H9 (cell line): ENCODE data around the gene GLCCI1. TPM values are rescaled to one million over a fixed set of nuclear protein-coding genes. Genes with fewer than 3 reads are reported as not detected.

Experiments used
- DNase-seq: peaks from one replicate; pipeline ENCODE4 v3.0.0-alpha.2; 2017
- H2AFZ ChIP-seq: one replicate; pipeline ENCODE4 v1.6.1; 2013; ENCODE audit warnings: mild to moderate bottlenecking, low read length, control low read depth, moderate library complexity
- H2AK5ac ChIP-seq: 2 replicates; pipeline ENCODE4 v1.6.1; 2013; ENCODE audit warnings: low read length, control low read depth, mixed read lengths; ENCODE audit not compliant: insufficient read length
- H2BK120ac ChIP-seq: one replicate; pipeline ENCODE4 v1.6.1; 2013; ENCODE audit warnings: low read depth, mild to moderate bottlenecking, low read length, control low read depth, inconsistent platforms; ENCODE audit not compliant: poor library complexity, severe bottlenecking
- H2BK12ac ChIP-seq: 2 replicates; pipeline ENCODE4 v1.6.1; 2013; ENCODE audit warnings: low read length, control low read depth, mixed read lengths, low read depth; ENCODE audit not compliant: insufficient read length
- H2BK15ac ChIP-seq: 2 replicates; pipeline ENCODE4 v1.6.1; 2013; ENCODE audit warnings: low read depth, low read length, control low read depth
- H2BK20ac ChIP-seq: one replicate; pipeline ENCODE4 v1.6.1; 2013; ENCODE audit warnings: low read depth, mild to moderate bottlenecking, low read length, control low read depth, inconsistent platforms; ENCODE audit not compliant: poor library complexity, severe bottlenecking
- H2BK5ac ChIP-seq: 2 replicates; pipeline ENCODE4 v1.6.1; 2013; ENCODE audit warnings: low read length, control low read depth, mixed read lengths; ENCODE audit not compliant: insufficient read length
- H3K14ac ChIP-seq: 2 replicates; pipeline ENCODE4 v1.6.1; 2013; ENCODE audit warnings: low read length, control low read depth; ENCODE audit not compliant: insufficient read depth
- H3K18ac ChIP-seq: 2 replicates; pipeline ENCODE4 v1.6.1; 2013; ENCODE audit warnings: low read depth, mild to moderate bottlenecking, mixed read lengths, low read length, control low read depth; ENCODE audit not compliant: insufficient read length
- H3K23ac ChIP-seq: 2 replicates; pipeline ENCODE4 v1.6.1; 2013; ENCODE audit warnings: low read length, control low read depth, mixed read lengths, low read depth; ENCODE audit not compliant: insufficient read length
- H3K23me2 ChIP-seq: 2 replicates; pipeline ENCODE4 v1.6.1; 2013; ENCODE audit warnings: low read depth, mild to moderate bottlenecking, mixed read lengths, low read length, control low read depth; ENCODE audit not compliant: insufficient read length, poor library complexity, severe bottlenecking
- H3K27ac ChIP-seq: 2 replicates; pipeline ENCODE4 v1.5.1; 2013; ENCODE audit warnings: low read length, control low read depth, mixed read lengths, low read depth; ENCODE audit not compliant: insufficient read length
- H3K27me3 ChIP-seq: 2 replicates; pipeline ENCODE4 v1.6.1; 2013; ENCODE audit warnings: low read length, control low read depth, inconsistent platforms; ENCODE audit not compliant: insufficient read depth
- H3K4ac ChIP-seq: 2 replicates; pipeline ENCODE4 v1.6.1; 2013; ENCODE audit warnings: low read depth, mild to moderate bottlenecking, control low read depth, inconsistent platforms, low read length, moderate library complexity
- H3K4me1 ChIP-seq: 2 replicates; pipeline ENCODE4 v1.6.1; 2013; ENCODE audit warnings: low read length, control low read depth, inconsistent platforms; ENCODE audit not compliant: insufficient read depth
- H3K4me2 ChIP-seq: 2 replicates; pipeline ENCODE4 v1.6.1; 2013; ENCODE audit warnings: low read length, control low read depth, mixed read lengths; ENCODE audit not compliant: insufficient read length, insufficient read depth
- H3K56ac ChIP-seq: 2 replicates; pipeline ENCODE4 v1.6.1; 2013; ENCODE audit warnings: low read depth, mild to moderate bottlenecking, mixed read lengths, low read length, control low read depth; ENCODE audit not compliant: insufficient read length
- H3K79me1 ChIP-seq: 2 replicates; pipeline ENCODE4 v1.6.1; 2013; ENCODE audit warnings: low read depth, mild to moderate bottlenecking, moderate library complexity, low read length, control low read depth, inconsistent platforms; ENCODE audit not compliant: insufficient read depth, poor library complexity, severe bottlenecking
- H3K79me2 ChIP-seq: 2 replicates; pipeline ENCODE4 v1.6.1; 2013; ENCODE audit warnings: low read length, control low read depth, inconsistent platforms; ENCODE audit not compliant: insufficient read depth
- H3K9ac ChIP-seq: 2 replicates; pipeline ENCODE4 v1.6.1; 2013; ENCODE audit warnings: low read length, control low read depth, mixed read lengths; ENCODE audit not compliant: insufficient read length; ENCODE audit errors: extremely low read depth
- H3K9me3 ChIP-seq: one replicate; pipeline ENCODE4 v1.6.1; 2013; ENCODE audit warnings: low read depth, low read length, inconsistent platforms; ENCODE audit not compliant: control insufficient read depth
- H3T11ph ChIP-seq: one replicate; pipeline ENCODE4 v1.6.1; 2013; ENCODE audit warnings: mild to moderate bottlenecking, low read length, control low read depth, inconsistent platforms
- H4K20me1 ChIP-seq: one replicate; pipeline ENCODE4 v1.6.1; 2013; ENCODE audit not compliant: control insufficient read depth, insufficient read length, insufficient read depth
- H4K5ac ChIP-seq: 2 replicates; pipeline ENCODE4 v1.6.1; 2013; ENCODE audit warnings: low read depth, mild to moderate bottlenecking, mixed read lengths, low read length, control low read depth; ENCODE audit not compliant: insufficient read length
- H4K8ac ChIP-seq: replicated peaks from 2 replicates; pipeline ENCODE4 v1.6.1; 2013; ENCODE audit warnings: low read length, control low read depth, mixed read lengths, low read depth; ENCODE audit not compliant: insufficient read length
- H4K91ac ChIP-seq: 2 replicates; pipeline ENCODE4 v1.6.1; 2013; ENCODE audit warnings: low read depth, mild to moderate bottlenecking, moderate library complexity, mixed read lengths, low read length, control low read depth; ENCODE audit not compliant: insufficient read length
- H3K27ac Mint-ChIP-seq, 3 experiments: 2 replicates in 2 of 3; 3 replicates in 1 of 3; pipeline ENCODE4 v1.8.0; 2020 to 2021; ENCODE audit warnings: mixed read lengths in 3 of 3, mild to moderate bottlenecking in 1 of 3, moderate library complexity in 1 of 3
- H3K27me3 Mint-ChIP-seq: 2 replicates; pipeline ENCODE4 v1.8.0; 2021; ENCODE audit warnings: low read depth, mild to moderate bottlenecking, moderate library complexity, mixed read lengths
- H3K36me3 Mint-ChIP-seq, 3 experiments: 2 replicates in 2 of 3; 3 replicates in 1 of 3; pipeline ENCODE4 v1.8.0; 2020 to 2021; ENCODE audit warnings: low read depth in 3 of 3, mixed read lengths in 3 of 3; ENCODE audit not compliant: insufficient read depth in 1 of 3
- H3K4me1 Mint-ChIP-seq, 2 experiments: 2 replicates each; pipeline ENCODE4 v1.8.0; 2020; ENCODE audit warnings: mixed read lengths in 2 of 2
- H3K4me3 Mint-ChIP-seq, 2 experiments: 2 replicates in 1 of 2; 3 replicates in 1 of 2; pipeline ENCODE4 v1.8.0; 2020 to 2021; ENCODE audit warnings: mild to moderate bottlenecking in 2 of 2, mixed read lengths in 2 of 2, moderate library complexity in 1 of 2
- H3K9me3 Mint-ChIP-seq, 2 experiments: 2 replicates in 1 of 2; 3 replicates in 1 of 2; pipeline ENCODE4 v1.8.0; 2020; ENCODE audit warnings: mild to moderate bottlenecking in 2 of 2, mixed read lengths in 2 of 2, moderate library complexity in 1 of 2
- CTCF ChIP-seq: fragments of 200-600 bp; sonication (generic); conservative IDR thresholded peaks from 3 replicates; pipeline ENCODE4 v1.8.0; 2021; ENCODE audit warnings: antibody characterized with exemption, mild to moderate bottlenecking
- WGBS: extraction: QIAGEN DNeasy Blood & Tissue Kit; methylation state at CpG from one replicate; pipeline ENCODE4 v1.1.7; 2013; ENCODE audit warnings: missing lambda C conversion rate, low lambda C conversion rate, mixed read lengths; ENCODE audit not compliant: insufficient read length; ENCODE audit errors: extremely low coverage; 5-methylcytosine and 5-hydroxymethylcytosine counted together
- total RNA-seq: library from RNA; stranded (reverse); gene quantifications from 2 replicates; pipeline ENCODE4 v1.2.1, GENCODE V29; 2021

The GLCCI1 gene
- total RNA-seq, 1 experiment from 2014 or later: 19.1 TPM

GRCh38 chr7:8115547-8116402 lies 147.2 kb downstream of the GLCCI1 start:
- H3K27me3 ChIP-seq: no peaks in the 10 kb centered on the region
- H4K91ac ChIP-seq: no peak overlapping the region
- no peak overlapping the region for H2BK20ac ChIP-seq
- H3K56ac ChIP-seq: no peak overlapping the region
- H3K4me1 Mint-ChIP-seq: peaks cover 31 to 32% of the 10 kb centered on the region in 2 experiments
- no peaks in the 10 kb centered on the region for H3K23me2 ChIP-seq
- peaks cover 0 to 11% of the 10 kb centered on the region in 2 experiments; a peak in 4 of 5 replicates for H3K9me3 Mint-ChIP-seq
- H3K27me3 Mint-ChIP-seq: no peaks in the 10 kb centered on the region
- no peak for DNase-seq
- H3K9me3 ChIP-seq: no peaks in the 10 kb centered on the region
- H4K20me1 ChIP-seq: no peaks in the 10 kb centered on the region
- no peak overlapping the region for H3K18ac ChIP-seq
- H2BK120ac ChIP-seq: no peak overlapping the region
- no peaks in the 10 kb centered on the region for H3K79me2 ChIP-seq
- no peak overlapping the region for H3K4ac ChIP-seq
- H3K9ac ChIP-seq: no peak overlapping the region
- H2BK5ac ChIP-seq: no peak overlapping the region
- H4K5ac ChIP-seq: no peak overlapping the region
- H3K14ac ChIP-seq: no peak overlapping the region
- H3K27ac ChIP-seq: no peak overlapping the region
- H2BK12ac ChIP-seq: no peak overlapping the region
- no peak overlapping the region for H4K8ac ChIP-seq
- H3K23ac ChIP-seq: no peak overlapping the region
- WGBS: no CpG with 5 or more reads among the region's 3 CpGs
- H2BK15ac ChIP-seq: no peak overlapping the region
- H3K79me1 ChIP-seq: no peaks in the 10 kb centered on the region
- no peak overlapping the region for H3T11ph ChIP-seq
- H3K4me1 ChIP-seq: peaks cover 12% of the 10 kb centered on the region
- H3K4me3 Mint-ChIP-seq: no peak overlapping the region
- H3K36me3 Mint-ChIP-seq: peaks cover 11 to 17% (median 12%) of the 10 kb centered on the region in 3 experiments
- no peak overlapping the region for H2AK5ac ChIP-seq
- no peak overlapping the region for H3K4me2 ChIP-seq
- TF ChIP-seq CTCF: no peak
- no peak overlapping the region for H2AFZ ChIP-seq
- no peak overlapping the region; a peak in 1 of 7 replicates for H3K27ac Mint-ChIP-seq
